Erythroblast (primary cell): ENCODE data around the gene PLD3.

Source experiments
- GATA1 ChIP-seq: IDR thresholded peaks from 2 replicates; pipeline ENCODE4 v1.6.1; 2011; ENCODE audit warnings: low read depth, mild to moderate bottlenecking, control low read depth, low read length, moderate library complexity
- POLR2A ChIP-seq: IDR thresholded peaks from 2 replicates; pipeline ENCODE4 v1.6.1; 2011; ENCODE audit warnings: mild to moderate bottlenecking, low read length

DNA sequence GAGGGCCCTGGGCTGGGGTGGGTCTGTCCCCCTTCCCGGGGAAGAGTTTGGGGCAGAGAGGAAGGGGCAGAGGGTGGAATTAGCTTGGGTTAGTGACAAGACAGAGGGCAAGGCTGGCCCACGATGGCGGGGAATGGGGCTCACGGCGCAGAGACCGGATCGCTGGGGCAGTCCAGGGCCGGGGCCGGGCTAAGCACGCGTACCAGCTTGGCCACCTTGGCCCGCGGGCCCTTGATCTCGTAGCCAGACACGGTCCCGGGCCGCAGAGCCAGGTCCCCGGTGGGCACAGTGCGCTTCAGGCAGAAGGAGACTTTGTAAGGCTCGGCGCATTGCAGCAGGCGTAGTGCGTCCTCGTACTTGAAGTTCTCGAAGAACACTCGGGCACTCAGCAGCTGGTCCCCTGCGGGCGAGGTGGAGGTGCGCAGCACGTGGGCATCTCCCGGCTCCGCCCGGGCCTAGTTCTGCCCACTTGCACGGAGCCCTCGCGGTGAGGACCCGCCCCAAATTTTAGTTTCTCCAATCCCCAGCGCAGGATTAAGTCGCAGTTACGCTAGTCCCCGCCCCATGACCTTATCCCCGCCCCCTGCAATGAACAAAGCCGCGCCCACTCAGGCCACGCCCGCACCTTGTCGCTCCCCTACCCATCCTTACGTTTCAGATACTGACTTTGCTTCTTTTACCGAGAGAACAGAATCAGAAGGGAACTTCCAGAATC lies 50.1 kb downstream of the PLD3 start:
- no peak for TF ChIP-seq POLR2A
- no peak for TF ChIP-seq GATA1
